Measurements from ENCODE around the gene INSIG2. TPM values are rescaled to one million over a fixed set of nuclear protein-coding genes. Genes with fewer than 3 reads are reported as not detected.

The INSIG2 gene
- total RNA-seq, 4 donors from 2014 or later, result 4.4 to 5.6 (median 5.4) TPM

- in situ Hi-C loops (cut with MboI; ENCODE audit: low sequenced_read_pairs in 4 of 4) (loop anchor here in 3 of 4 donors (25.0 kb wide), 2 partner anchors 717 to 817 kb away; no protein-coding TSS in a partner anchor), intact Hi-C loops (cut with DNase I; ENCODE audit: low total_unique reads) (loop anchor here (5.0 kb wide), 1 partner anchor 822 kb away; no protein-coding TSS in a partner anchor)
- Histone ChIP-seq H3K4me3 (no peak overlapping the region), H3K27ac (no peak overlapping the region), H3K36me3 (no peaks in the 10 kb centered on the region), H3K27me3 (peaks cover 0 to 2% (median 0%) of the 10 kb centered on the region in 3 donors), H3K4me1 (no peaks in the 10 kb centered on the region), H3K9me3 (no peaks in the 10 kb centered on the region)
- DNase-seq (no peak), ATAC-seq (no peak)
- TF ChIP-seq POLR2A (IDR thresholded peaks at IDR 0.05) (no peak), CTCF (IDR thresholded peaks at IDR 0.05 in 4 of 5, conservative IDR thresholded peaks at IDR 0.05 in 1 of 5) (no peak)
Measured at GRCh38 chr2:118045286-118045685, 43.0 kb upstream of the INSIG2 start.

DNA sequence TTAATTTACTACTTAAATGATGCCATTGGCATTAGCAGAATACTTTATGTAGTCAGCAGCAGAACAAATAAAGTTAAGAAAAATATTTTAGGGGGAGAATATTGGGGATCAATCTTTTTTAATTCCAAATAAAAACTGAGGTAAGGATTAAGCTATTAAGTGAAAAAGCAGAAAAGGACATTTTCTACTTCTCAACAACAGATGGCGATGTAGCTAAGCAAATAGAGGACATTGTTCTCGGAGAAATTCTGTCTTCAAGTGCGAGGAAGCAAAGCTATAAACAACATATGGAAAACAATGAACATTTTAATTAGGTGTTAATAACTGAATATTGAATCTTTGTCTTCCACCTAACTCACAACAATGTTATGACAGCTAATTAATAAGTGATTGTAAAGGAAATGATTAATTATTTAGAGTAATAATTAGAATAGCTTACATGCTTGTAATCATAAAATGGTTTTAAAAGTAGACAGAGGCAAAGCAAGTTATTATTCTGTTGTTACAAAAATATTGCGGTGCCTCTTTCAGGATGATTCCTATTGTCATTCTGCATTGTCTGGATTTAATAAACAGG is 41.5 kb upstream of the INSIG2 start:
- peak in 3 of 5 experiments; percentile 24 to 49 (median 47) for TF ChIP-seq CTCF (IDR thresholded peaks at IDR 0.05 in 4 of 5, conservative IDR thresholded peaks at IDR 0.05 in 1 of 5)
- no peak for TF ChIP-seq POLR2A (IDR thresholded peaks at IDR 0.05)
- Histone ChIP-seq H3K4me1 (no peaks in the 10 kb centered on the region), H3K27ac (no peak overlapping the region), H3K36me3 (no peaks in the 10 kb centered on the region), H3K9me3 (no peaks in the 10 kb centered on the region), H3K4me3 (peak overlapping the region in 1 of 4 donors; percentile 16), H3K27me3 (peaks cover 0 to 2% (median 0%) of the 10 kb centered on the region in 3 donors)
- ATAC-seq (peak; percentile 47 to 56), DNase-seq (no peak)
- intact Hi-C loops (cut with DNase I; ENCODE audit: low total_unique reads) (loop anchor here (5.0 kb wide), 1 partner anchor 821 kb away; no protein-coding TSS in a partner anchor), in situ Hi-C loops (cut with MboI; ENCODE audit: low sequenced_read_pairs in 4 of 4) (loop anchor here in 3 of 4 donors (25.0 kb wide), 2 partner anchors 716 to 816 kb away; no protein-coding TSS in a partner anchor)

- H3K36me3 ChIP-seq, result no peaks in the 10 kb centered on the region
- TF ChIP-seq POLR2A (IDR thresholded peaks at IDR 0.05), result no peak
- intact Hi-C loops (cut with DNase I; ENCODE audit: low total_unique reads) (loop anchor here (5.0 kb wide), 1 partner anchor 820 kb away; no protein-coding TSS in a partner anchor), in situ Hi-C loops (cut with MboI; ENCODE audit: low sequenced_read_pairs in 4 of 4) (loop anchor here in 3 of 4 donors (25.0 kb wide), 2 partner anchors 715 to 815 kb away; no protein-coding TSS in a partner anchor)
- H3K27ac ChIP-seq, result no peak overlapping the region
- no peaks in the 10 kb centered on the region for H3K4me1 ChIP-seq
- H3K4me3 ChIP-seq, result peak overlapping the region in 1 of 4 donors; percentile 16
- H3K27me3 ChIP-seq, result peaks cover 0 to 2% (median 0%) of the 10 kb centered on the region in 3 donors
- DNase-seq (no peak), ATAC-seq (no peak)
- no peaks in the 10 kb centered on the region for H3K9me3 ChIP-seq
Measured at GRCh38 chr2:118047380-118047826, 40.9 kb upstream of the INSIG2 start.

DNA sequence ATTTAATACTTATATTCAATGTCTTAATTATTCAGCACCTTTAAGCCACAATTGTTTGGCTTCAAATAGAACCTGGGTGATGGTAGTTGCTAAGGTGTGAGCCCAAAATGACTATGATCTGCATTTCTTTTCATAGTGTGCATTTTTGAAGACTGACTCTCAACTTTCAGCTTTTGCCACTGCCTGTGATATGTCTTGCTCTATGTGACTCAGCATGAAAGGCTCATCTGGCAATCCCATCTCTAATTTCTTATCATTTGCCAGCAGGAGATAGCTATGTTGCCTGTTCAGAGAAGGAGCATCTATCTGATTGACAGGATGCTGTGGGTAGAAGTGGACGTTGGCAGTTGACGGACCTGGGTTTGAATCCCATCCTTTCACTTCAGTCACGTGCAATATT is 39.9 kb upstream of the INSIG2 start:
- in situ Hi-C loops (cut with MboI; ENCODE audit: low sequenced_read_pairs in 4 of 4), result loop anchor here in 3 of 4 donors (25.0 kb wide), 2 partner anchors 714 to 814 kb away; no protein-coding TSS in a partner anchor
- H3K4me1 ChIP-seq, result no peaks in the 10 kb centered on the region
- H3K4me3 ChIP-seq, result no peak overlapping the region
- TF ChIP-seq POLR2A (IDR thresholded peaks at IDR 0.05) (no peak), CTCF (IDR thresholded peaks at IDR 0.05 in 4 of 5, conservative IDR thresholded peaks at IDR 0.05 in 1 of 5) (no peak)
- DNase-seq, result no peak
- intact Hi-C loops (cut with DNase I; ENCODE audit: low total_unique reads), result loop anchor here (5.0 kb wide), 1 partner anchor 819 kb away; no protein-coding TSS in a partner anchor
- no peaks in the 10 kb centered on the region for H3K36me3 ChIP-seq
- no peaks in the 10 kb centered on the region for H3K9me3 ChIP-seq
- no peak for ATAC-seq
- H3K27ac ChIP-seq, result no peak overlapping the region
- peaks cover 0 to 2% (median 0%) of the 10 kb centered on the region in 3 donors for H3K27me3 ChIP-seq

GRCh38 chr2:118049140-118049815 is 39.0 kb upstream of the INSIG2 start:
- DNase-seq (no peak), ATAC-seq (no peak)
- intact Hi-C loops (cut with DNase I; ENCODE audit: low total_unique reads), result loop anchor here (5.0 kb wide), 1 partner anchor 818 kb away; no protein-coding TSS in a partner anchor
- no peak for TF ChIP-seq POLR2A (IDR thresholded peaks at IDR 0.05)
- TF ChIP-seq CTCF (IDR thresholded peaks at IDR 0.05 in 4 of 5, conservative IDR thresholded peaks at IDR 0.05 in 1 of 5), result no peak
- in situ Hi-C loops (cut with MboI; ENCODE audit: low sequenced_read_pairs in 4 of 4), result loop anchor here in 3 of 4 donors (25.0 kb wide), 2 partner anchors 713 to 813 kb away; no protein-coding TSS in a partner anchor
- Histone ChIP-seq H3K4me3 (no peak overlapping the region), H3K9me3 (no peaks in the 10 kb centered on the region), H3K36me3 (no peaks in the 10 kb centered on the region), H3K27me3 (peaks cover 0 to 3% (median 2%) of the 10 kb centered on the region in 3 donors), H3K4me1 (no peaks in the 10 kb centered on the region), H3K27ac (no peak overlapping the region)
